Kidney epithelial cell (primary cell): ENCODE measurements around the gene MFAP5. TPM values are rescaled to one million over a fixed set of nuclear protein-coding genes. Genes with fewer than 3 reads are reported as not detected.

Source experiments
- DNase-seq: peaks from one replicate; pipeline ENCODE4 v3.0.0-alpha.2; 2010; ENCODE audit warnings: low read depth
- H3K27me3 ChIP-seq: 2 replicates; pipeline ENCODE4 v1.6.0; 2011; ENCODE audit warnings: low read length; ENCODE audit not compliant: control insufficient read depth, insufficient read depth
- H3K36me3 ChIP-seq: 2 replicates; pipeline ENCODE4 v1.5.1; 2011; ENCODE audit warnings: low read length; ENCODE audit not compliant: control insufficient read depth, insufficient read depth
- H3K4me3 ChIP-seq: 2 replicates; pipeline ENCODE4 v1.5.1; 2011; ENCODE audit warnings: low read depth, mild to moderate bottlenecking, control low read depth, low read length
- total RNA-seq: library from RNA; depleted of rRNA; stranded (reverse); fragments of >200 nt; gene quantifications from 2 replicates; pipeline ENCODE4 v1.2.3, GENCODE V29; 2015
- TF ChIP-seq, protein P1 (sequence below): IDR thresholded peaks from 2 replicates; pipeline ENCODE4 v1.5.1; 2011; ENCODE audit warnings: mild to moderate bottlenecking, moderate library complexity, low read length, control low read depth, inconsistent platforms; ENCODE audit not compliant: insufficient read depth, poor library complexity, severe bottlenecking

Gene MFAP5
- total RNA-seq, 1 donor from 2014 or later, result 15.8 TPM

GRCh38 chr12:8661016-8661415 lies 1.6 kb downstream of the MFAP5 start:
- Histone ChIP-seq H3K27me3 (no peaks in the 10 kb centered on the region), H3K4me3 (no peak overlapping the region), H3K36me3 (no peaks in the 10 kb centered on the region)
- DNase-seq, result no peak
- TF ChIP-seq, protein P1, sequence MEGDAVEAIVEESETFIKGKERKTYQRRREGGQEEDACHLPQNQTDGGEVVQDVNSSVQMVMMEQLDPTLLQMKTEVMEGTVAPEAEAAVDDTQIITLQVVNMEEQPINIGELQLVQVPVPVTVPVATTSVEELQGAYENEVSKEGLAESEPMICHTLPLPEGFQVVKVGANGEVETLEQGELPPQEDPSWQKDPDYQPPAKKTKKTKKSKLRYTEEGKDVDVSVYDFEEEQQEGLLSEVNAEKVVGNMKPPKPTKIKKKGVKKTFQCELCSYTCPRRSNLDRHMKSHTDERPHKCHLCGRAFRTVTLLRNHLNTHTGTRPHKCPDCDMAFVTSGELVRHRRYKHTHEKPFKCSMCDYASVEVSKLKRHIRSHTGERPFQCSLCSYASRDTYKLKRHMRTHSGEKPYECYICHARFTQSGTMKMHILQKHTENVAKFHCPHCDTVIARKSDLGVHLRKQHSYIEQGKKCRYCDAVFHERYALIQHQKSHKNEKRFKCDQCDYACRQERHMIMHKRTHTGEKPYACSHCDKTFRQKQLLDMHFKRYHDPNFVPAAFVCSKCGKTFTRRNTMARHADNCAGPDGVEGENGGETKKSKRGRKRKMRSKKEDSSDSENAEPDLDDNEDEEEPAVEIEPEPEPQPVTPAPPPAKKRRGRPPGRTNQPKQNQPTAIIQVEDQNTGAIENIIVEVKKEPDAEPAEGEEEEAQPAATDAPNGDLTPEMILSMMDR, result no peak

GRCh38 chr12:8658346-8658745 lies 4.3 kb downstream of the MFAP5 start:
- Histone ChIP-seq H3K4me3 (no peak overlapping the region), H3K27me3 (no peaks in the 10 kb centered on the region), H3K36me3 (no peaks in the 10 kb centered on the region)
- TF ChIP-seq, protein P1, result no peak
- DNase-seq, result no peak

DNA sequence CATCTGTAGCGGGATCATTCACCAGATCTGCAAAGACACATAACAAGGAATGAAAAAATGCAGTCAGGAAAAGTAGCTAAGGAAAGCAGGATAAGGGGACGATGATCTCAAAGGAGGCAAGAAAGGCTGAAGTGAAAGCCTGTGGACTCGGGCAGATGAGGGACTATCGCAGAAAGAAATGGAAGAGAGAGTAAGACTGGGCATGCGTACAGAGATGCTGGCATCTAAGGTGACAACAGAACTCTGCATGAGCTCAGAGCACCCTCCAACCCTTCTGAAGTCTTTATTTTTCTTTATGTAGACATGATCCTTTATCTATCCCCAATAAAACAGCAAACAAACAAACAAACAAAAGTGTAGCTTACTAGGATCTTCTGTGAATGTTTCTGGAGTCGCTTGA lies 7.2 kb downstream of the MFAP5 start:
- DNase-seq, result no peak
- TF ChIP-seq, protein P1, result no peak
- H3K36me3 ChIP-seq, result no peaks in the 10 kb centered on the region

GRCh38 chr12:8648576-8649205 lies 13.9 kb downstream of the MFAP5 start:
- TF ChIP-seq, protein P1, result no peak
- DNase-seq, result no peak
- H3K27me3 ChIP-seq, result no peaks in the 10 kb centered on the region
- no peaks in the 10 kb centered on the region for H3K36me3 ChIP-seq
- H3K4me3 ChIP-seq, result no peak overlapping the region

More for the DNA sequence above, 7.2 kb downstream of the MFAP5 start:
- Histone ChIP-seq H3K4me3 (no peak overlapping the region), H3K27me3 (no peaks in the 10 kb centered on the region)

DNA sequence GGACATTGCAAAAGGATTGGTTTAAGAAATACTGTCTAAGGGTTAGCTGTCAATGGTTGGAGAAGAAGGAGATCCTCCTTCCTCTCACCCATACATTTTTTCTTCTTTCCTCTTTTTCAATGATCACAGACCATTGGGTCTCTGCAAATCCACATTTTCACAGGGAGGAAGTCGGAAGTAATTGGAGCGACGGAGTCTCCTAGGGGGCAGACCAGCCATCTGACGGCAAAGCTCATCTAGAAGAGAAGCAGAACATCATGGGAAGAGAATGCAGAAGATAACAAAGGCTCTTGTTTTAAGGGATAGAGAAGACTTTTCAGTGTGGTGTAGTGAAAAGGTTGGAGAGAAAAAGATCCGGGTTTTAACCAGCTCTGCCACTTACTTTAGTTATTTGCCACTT lies 14.7 kb downstream of the MFAP5 start:
- H3K36me3 ChIP-seq, result no peaks in the 10 kb centered on the region
- no peak for DNase-seq
- TF ChIP-seq, protein P1, result no peak

More for the DNA sequence above, 14.7 kb downstream of the MFAP5 start:
- H3K4me3 ChIP-seq, result no peak overlapping the region
- no peaks in the 10 kb centered on the region for H3K27me3 ChIP-seq
